ENCODE results near the gene PAX5. TPM values are rescaled to one million over a fixed set of nuclear protein-coding genes. Genes with fewer than 3 reads are reported as not detected.
A peak's percentile ranks its signal among the peaks of the same experiment; 100 is the strongest.

PAX5 gene
- total RNA-seq, 3 donors from 2014 or later: 1.2 to 8.6 (median 1.7) TPM

DNA sequence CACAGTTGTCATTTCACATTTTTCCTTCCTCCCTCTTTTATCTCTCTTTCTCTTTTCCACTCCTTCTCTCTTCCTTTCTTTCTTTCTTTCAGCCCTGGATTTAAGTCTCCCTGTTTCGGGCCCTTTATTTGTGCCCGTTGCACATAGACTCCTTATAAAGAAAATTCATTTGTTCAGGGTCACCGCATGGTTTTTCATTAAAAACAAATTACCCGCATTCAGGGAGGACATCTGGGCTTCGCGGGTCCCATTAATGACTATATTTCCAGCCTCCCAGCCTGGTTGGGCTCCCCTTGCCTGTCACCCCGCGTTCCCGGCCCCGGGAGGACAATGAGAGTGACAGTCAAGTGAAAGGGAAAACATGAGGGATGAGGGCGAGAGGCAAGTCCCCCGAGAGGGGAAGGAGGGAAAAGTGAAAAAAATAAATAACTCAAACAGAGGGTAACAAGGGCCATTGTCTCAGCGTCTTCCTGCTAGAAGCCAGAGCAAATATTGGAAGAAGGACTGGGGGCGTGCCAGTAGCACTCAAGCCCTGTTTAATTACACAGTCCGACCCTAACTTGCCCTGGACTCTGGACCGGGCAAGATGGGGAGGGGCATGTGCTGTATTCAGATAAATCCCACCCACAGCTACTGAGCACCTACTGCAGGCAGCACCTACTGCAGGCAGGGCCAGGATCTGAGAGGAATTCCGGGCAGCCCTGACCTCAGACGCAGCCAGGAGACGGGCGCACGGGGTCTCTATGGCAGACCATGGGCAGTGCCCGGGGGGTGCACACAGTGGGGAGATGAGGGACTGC is 166.2 kb downstream of the PAX5 start:
- H3K4me1 Mint-ChIP-seq (ENCODE audit: low read depth): no peaks in the 10 kb centered on the region
- DNase-seq (no peak), ATAC-seq (no peak)
- no peaks in the 10 kb centered on the region for H3K9me3 Mint-ChIP-seq
- H3K4me3 Mint-ChIP-seq: no peak overlapping the region
- H3K27me3 Mint-ChIP-seq (ENCODE audit: low read depth): peaks cover 10% of the 10 kb centered on the region
- no peaks in the 10 kb centered on the region for H3K36me3 Mint-ChIP-seq (ENCODE audit: insufficient read depth)

DNA sequence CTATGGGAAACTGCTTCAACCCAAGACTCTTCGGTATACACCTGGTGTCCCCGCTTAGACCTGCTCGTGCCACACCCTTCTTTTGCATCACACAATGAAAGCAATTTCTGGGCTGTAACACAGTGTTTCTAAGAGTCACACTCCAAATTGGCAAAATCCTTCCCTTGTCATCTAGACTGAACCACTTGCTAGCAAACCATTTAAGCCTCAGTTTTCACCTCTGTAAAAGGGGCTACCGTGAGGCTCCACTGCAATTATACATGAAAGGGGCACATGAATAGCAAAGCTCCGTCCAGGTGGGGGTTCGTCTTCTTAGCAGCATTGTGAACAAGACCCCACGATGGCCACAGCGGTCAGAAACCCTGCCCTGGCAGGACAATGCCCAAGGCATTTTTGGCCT is 166.8 kb downstream of the PAX5 start:
- DNase-seq: no peak
- H3K9me3 Mint-ChIP-seq: no peaks in the 10 kb centered on the region
- no peaks in the 10 kb centered on the region for H3K4me1 Mint-ChIP-seq (ENCODE audit: low read depth)
- peaks cover 11% of the 10 kb centered on the region for H3K27me3 Mint-ChIP-seq (ENCODE audit: low read depth)
- no peak for ATAC-seq
- H3K36me3 Mint-ChIP-seq (ENCODE audit: insufficient read depth): no peaks in the 10 kb centered on the region
- no peak overlapping the region for H3K4me3 Mint-ChIP-seq

DNA sequence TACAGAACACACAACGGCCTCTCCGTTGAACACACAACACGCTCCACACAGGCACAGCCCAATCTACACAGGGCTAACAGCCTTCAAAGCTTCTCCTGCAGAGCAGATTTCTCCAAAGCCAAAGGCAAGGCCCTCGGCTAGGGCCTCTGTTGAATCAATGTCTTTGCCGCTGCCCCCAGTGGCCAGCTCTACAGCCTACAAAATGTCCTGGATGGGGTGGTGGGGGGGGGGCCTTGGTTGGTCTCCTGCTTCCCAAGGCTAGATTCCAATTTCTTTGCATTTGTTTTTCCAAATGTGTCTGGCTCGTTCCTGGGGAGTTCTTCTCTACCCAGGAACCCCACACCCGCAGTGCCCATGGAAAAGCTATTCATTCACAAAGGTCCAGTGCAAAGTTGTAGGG is 167.2 kb downstream of the PAX5 start:
- DNase-seq: no peak
- H3K27me3 Mint-ChIP-seq (ENCODE audit: low read depth): peaks cover 11% of the 10 kb centered on the region
- no peaks in the 10 kb centered on the region for H3K36me3 Mint-ChIP-seq (ENCODE audit: insufficient read depth)
- no peaks in the 10 kb centered on the region for H3K4me1 Mint-ChIP-seq (ENCODE audit: low read depth)
- ATAC-seq: no peak
- no peaks in the 10 kb centered on the region for H3K9me3 Mint-ChIP-seq
- H3K4me3 Mint-ChIP-seq: no peak overlapping the region

DNA sequence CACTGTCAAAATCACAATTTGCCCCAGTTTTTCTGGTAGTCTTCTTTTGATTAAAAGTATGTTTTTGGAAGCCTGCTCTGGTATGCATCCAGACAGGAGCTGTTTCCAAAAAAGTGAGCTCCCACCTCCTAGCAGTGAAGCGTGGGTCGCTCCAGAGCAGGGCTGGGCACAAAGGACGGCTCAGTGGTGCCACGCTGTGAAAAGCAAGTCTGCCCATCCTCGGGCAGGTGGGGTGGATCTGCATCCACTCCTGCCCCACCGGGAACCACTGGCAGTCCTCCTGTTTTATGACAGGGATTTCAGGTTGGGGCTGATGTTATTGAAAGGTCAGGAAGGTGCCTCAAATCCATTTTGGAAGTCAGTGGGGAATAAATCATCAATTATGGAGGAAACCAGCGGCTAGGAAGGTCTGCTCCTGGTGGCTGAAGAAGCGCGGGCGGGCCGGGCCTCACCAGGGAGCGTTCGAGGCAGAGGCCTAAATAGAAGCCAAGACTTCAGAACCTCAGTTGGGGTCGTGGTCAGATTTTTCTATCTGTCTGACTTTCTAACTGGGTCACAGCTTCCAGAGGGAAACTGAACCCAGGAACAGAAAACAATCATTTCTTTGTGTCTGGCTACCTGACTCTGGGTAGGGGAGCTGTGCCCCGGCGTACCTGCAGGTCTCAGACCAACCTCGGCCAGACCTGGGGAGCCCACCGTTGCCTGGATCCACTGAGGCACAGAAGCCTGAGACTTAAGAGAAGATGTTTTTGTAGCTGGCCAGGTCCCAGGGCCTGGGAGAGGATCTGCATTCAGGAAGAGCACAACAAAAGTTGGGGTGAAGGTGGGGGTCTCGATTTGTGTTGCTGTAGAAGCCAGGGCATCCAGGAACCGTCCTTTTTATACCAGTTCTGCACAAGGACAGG is 168.1 kb downstream of the PAX5 start:
- Mint-ChIP-seq H3K4me3 (no peak overlapping the region), H3K36me3 (ENCODE audit: insufficient read depth) (no peaks in the 10 kb centered on the region), H3K4me1 (ENCODE audit: low read depth) (no peaks in the 10 kb centered on the region), H3K9me3 (no peaks in the 10 kb centered on the region), H3K27me3 (ENCODE audit: low read depth) (peaks cover 15% of the 10 kb centered on the region)
- no peak for DNase-seq
- ATAC-seq: no peak

DNA sequence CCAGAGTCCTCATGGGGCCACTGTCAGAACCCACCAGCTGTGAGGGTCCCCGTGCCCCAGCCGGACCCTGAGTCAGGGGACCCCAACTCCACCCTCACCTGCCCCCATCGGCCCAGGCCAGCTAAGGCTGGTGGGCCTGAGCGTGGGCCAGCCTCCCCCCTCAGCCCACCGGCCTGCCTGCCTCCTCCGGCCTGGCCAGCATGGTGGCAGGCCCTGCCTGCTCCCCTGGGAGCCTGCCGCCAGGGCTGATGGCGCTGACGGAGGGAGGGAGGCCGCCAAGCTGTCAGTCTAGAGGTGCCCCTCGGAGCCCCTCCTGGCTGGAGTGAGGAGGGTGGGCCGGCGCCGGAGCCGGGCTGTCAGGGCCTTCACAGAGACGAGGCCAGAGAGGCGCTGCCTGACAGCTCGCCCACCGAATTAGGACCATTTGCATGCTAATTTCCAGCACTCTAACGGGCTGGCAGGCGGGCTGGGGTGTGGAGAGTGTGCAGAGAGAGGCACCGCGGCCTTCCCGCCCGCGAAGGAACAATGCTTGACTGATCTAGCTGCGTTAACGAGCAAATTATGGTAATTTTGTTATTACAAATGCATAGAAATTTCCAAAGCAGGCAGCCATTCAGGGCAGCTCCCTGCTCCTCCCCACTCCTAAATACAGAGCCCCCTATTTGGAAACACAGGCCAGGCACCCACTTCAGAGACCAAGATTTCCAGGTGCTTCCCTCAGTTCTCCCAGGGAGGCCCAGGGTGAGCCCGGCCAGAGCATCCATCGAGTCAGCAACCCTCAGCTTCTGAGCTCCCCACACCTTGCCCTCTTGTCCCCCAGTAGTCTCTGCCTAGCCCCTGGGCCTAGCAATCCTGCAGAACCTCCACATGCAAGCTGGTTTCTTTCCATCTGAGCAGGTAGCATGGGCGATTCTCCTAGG is 169.3 kb downstream of the PAX5 start:
- DNase-seq: no peak
- H3K9me3 Mint-ChIP-seq: no peaks in the 10 kb centered on the region
- ATAC-seq: no peak
- no peak overlapping the region for H3K4me3 Mint-ChIP-seq
- H3K36me3 Mint-ChIP-seq (ENCODE audit: insufficient read depth): no peaks in the 10 kb centered on the region
- H3K27me3 Mint-ChIP-seq (ENCODE audit: low read depth): peaks cover 15% of the 10 kb centered on the region
- no peaks in the 10 kb centered on the region for H3K4me1 Mint-ChIP-seq (ENCODE audit: low read depth)

DNA sequence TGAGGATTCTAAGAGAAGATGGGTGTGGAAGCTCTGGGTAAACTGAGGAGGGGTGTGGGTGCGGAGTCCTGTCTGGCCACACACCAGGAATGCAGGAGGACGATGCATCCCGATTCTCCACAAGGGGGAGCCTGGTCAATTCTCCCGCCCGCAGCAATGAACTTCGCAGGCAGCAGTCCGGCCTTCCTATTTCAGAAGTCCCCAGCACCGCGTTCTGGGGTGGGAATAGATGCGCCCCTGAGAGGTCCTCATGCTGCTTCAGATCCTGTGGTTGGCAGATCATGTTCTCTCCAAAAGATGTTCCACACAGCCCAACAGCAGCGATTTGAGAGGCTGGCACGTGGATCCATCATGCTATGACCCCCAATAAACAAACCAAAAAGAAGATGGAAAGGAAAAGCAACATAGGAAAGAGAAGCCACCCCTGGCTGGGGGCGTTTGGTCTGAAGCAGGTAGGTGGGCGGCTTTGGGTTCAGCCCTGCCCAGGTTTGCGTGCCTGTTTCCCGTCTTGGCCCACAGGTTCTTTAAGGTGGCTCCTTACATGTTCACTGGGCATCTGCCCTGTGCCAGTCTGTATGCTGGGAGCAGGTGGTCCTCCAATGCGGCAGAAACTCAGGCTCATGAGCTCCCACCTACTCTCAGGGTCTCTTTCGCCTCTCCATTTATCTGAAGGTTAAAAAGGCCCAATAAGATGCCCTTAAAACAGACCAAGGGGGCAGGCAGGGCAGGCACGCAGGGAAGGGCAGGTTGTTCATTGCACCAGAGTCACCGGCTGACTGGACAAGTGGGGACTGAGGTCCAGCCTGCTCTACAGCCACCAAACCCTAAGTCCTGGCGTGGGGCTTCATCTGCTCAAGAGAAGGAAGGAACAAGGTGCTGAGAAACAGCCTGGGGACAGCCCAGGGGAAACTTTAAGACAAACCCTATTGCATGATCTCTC is 171.6 kb downstream of the PAX5 start:
- Mint-ChIP-seq H3K4me3 (no peak overlapping the region), H3K27me3 (ENCODE audit: low read depth) (peaks cover 8% of the 10 kb centered on the region), H3K4me1 (ENCODE audit: low read depth) (no peaks in the 10 kb centered on the region), H3K36me3 (ENCODE audit: insufficient read depth) (no peaks in the 10 kb centered on the region), H3K9me3 (no peaks in the 10 kb centered on the region)
- ATAC-seq: no peak
- DNase-seq: no peak

DNA sequence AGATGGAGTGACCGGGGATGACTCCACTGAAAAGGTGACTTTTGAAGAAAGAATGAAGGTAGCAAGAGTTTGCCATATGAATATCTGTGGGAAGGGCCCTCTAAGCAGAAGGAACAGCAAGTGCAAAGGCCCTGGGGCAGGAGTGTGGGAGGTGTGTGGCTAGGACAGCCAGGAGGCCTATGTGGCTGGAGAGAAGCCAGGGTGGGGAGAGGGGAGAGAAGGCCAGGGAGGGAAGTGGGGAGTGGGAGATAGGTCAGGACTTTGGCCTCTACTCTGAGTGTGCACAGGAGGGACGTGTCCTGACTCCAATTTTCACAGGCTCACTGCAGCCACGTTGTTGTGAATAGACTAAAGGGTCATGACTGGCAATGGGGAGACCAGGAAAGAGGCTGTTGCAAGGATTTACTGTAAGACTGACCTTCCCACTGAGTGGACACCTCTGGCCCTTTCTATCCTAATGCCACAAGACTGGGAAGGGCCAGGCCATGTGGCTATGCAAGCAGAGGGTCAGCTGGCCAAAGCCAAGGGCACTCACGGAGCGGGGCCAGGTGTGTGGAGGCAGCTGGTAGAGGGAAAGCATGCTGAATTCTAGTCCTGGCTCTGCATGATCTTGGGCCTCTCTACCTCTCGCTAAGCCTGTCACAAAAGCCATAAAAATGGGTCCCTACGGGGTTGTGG is 172.4 kb downstream of the PAX5 start:
- H3K27me3 Mint-ChIP-seq (ENCODE audit: low read depth): peaks cover 8% of the 10 kb centered on the region
- H3K36me3 Mint-ChIP-seq (ENCODE audit: insufficient read depth): no peaks in the 10 kb centered on the region
- ATAC-seq: no peak
- no peaks in the 10 kb centered on the region for H3K9me3 Mint-ChIP-seq
- no peaks in the 10 kb centered on the region for H3K4me1 Mint-ChIP-seq (ENCODE audit: low read depth)
- no peak for DNase-seq
- no peak overlapping the region for H3K4me3 Mint-ChIP-seq

DNA sequence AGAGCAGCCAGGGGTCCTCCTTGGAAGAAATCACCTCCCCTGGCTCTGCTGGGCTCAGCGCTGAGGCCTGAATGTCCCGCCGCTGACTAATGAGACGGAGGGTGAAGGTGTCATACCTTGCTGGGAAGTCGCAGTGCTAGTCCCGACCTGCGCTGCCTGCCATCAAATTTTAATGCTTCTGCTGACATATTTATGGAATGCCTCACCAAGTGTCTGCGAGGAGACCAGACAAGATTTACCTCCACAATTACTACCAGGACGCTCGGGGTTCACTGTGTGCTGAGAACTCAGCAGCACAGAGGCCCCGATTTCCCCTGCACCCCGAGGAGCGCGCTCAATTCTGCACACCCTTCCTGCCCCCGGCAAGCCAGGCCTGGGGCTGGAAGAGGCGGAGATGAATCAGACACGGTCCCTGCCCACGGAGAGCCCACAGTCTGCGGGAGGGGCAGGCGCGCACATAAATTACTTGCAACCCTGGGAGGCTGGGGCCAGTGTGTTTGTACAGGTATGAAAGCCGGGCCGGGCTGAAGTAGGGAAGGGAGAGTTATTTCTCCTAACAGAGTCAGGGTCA is 175.2 kb downstream of the PAX5 start:
- no peak overlapping the region for H3K4me3 Mint-ChIP-seq
- ATAC-seq (no peak), DNase-seq (no peak)
- peaks cover 8% of the 10 kb centered on the region for H3K27me3 Mint-ChIP-seq (ENCODE audit: low read depth)
- no peaks in the 10 kb centered on the region for H3K9me3 Mint-ChIP-seq
- no peaks in the 10 kb centered on the region for H3K36me3 Mint-ChIP-seq (ENCODE audit: insufficient read depth)
- H3K4me1 Mint-ChIP-seq (ENCODE audit: low read depth): peaks cover 5% of the 10 kb centered on the region

DNA sequence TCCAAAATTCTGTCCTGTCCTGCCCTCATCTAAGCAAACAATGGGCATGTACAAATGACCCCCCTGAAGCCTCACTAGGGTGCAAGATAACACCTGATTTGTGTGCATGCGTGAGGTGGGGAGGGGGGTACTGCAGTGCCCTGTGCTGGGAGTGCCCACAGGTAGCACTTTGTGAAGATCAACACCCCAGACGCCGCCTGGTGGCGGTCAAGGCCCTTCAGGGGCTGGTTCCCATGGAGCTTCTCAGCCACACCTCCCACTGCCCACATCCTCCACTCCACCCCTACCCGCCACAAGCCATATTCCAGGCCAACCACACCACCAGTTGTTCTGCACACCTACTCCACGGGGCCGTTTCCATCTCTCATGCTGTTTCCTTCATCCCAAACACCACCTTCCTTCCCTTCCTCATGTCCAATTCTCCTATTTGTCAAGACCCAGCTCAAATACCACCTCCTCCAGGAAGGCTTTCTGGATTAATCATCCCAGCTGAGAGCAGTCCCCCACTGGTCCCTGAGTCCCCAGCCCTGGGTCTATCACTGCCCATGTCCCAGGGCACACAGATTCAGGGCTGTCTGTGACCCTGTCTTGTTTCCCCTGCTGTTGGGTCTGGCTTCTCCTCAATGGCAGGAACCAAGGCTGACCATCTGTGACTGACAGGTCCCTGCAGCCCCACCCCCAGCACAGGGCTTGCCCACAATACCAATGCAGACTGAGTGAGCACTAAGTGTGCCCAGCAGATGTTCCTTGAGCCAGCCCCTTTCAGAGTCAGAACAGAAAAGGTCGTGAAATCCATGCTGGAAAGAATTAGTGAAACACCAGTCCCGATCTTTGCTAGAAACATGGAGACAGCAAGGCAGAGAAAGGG is 178.4 kb downstream of the PAX5 start:
- peak in 1 of 2 donors; percentile 52 for ATAC-seq
- Mint-ChIP-seq H3K9me3 (no peaks in the 10 kb centered on the region), H3K36me3 (ENCODE audit: insufficient read depth) (no peaks in the 10 kb centered on the region), H3K4me1 (ENCODE audit: low read depth) (peaks cover 5% of the 10 kb centered on the region), H3K27me3 (ENCODE audit: low read depth) (peaks cover 2% of the 10 kb centered on the region), H3K4me3 (no peak overlapping the region)
- DNase-seq: no peak

DNA sequence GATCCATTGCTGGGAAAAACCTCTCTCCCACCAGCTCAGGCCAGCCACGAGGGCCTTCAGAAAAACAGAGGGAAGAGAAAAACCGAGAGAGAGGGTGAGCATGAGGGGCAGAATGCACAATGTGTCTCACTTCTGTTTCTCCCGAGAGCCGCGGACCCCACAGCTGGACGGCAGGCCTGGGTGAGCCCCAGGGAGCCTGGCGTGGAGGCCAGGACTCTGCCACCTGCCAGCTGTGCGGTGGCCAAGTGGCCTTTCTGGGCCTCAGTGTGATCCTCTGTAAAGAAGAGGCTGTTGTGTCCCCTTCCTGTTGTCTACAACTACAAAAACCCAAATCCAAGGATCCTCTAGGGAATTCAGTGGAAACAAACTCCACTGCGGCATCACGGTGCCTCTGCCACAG is 179.3 kb downstream of the PAX5 start:
- no peaks in the 10 kb centered on the region for H3K36me3 Mint-ChIP-seq (ENCODE audit: insufficient read depth)
- ATAC-seq: no peak
- peaks cover 5% of the 10 kb centered on the region for H3K4me1 Mint-ChIP-seq (ENCODE audit: low read depth)
- peaks cover 2% of the 10 kb centered on the region for H3K27me3 Mint-ChIP-seq (ENCODE audit: low read depth)
- H3K4me3 Mint-ChIP-seq: no peak overlapping the region
- H3K9me3 Mint-ChIP-seq: no peaks in the 10 kb centered on the region
- DNase-seq: no peak

DNA sequence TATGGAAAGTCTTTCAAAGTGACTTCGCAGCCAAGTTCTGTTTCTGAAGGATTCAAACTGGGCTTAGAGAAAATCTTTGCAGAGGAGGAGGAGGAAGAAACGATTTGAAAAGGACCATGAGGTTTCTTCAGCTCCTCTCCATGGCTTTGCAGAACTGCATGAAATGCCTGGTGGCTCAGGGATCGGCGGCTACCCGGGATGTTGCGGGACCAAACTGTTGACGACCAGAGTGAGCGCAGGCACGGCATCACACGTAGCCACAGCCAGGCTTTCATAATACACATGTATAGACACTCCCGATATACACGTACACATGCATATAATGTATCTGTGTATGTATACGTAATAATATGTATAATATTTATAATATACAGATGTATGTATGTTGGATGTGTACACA is 180.0 kb downstream of the PAX5 start:
- Mint-ChIP-seq H3K36me3 (ENCODE audit: insufficient read depth) (no peaks in the 10 kb centered on the region), H3K4me1 (ENCODE audit: low read depth) (peaks cover 5% of the 10 kb centered on the region), H3K9me3 (no peaks in the 10 kb centered on the region), H3K4me3 (no peak overlapping the region), H3K27me3 (ENCODE audit: low read depth) (peaks cover 2% of the 10 kb centered on the region)
- ATAC-seq: no peak
- DNase-seq: no peak

DNA sequence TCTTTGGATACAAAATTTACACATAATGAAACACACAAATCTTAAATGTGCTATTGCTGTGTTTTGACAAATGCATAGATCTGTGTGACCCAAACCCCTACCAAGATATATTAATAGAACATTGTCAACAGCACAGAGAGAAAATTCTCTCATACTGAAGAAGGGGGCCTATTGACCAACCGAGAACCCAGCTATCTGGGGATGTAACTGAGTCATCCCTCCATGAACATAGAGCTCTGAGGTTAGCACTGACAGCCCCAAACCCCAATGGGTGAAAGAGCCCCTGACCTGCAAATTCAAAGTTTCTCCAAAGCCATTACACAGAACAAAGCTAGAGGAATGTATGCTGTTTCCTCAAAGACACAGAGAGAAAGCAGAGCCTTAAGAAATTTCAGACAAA is 180.8 kb downstream of the PAX5 start:
- Mint-ChIP-seq H3K4me1 (ENCODE audit: low read depth) (peaks cover 5% of the 10 kb centered on the region), H3K9me3 (no peaks in the 10 kb centered on the region), H3K27me3 (ENCODE audit: low read depth) (peaks cover under 1% of the 10 kb centered on the region), H3K36me3 (ENCODE audit: insufficient read depth) (no peaks in the 10 kb centered on the region), H3K4me3 (no peak overlapping the region)
- ATAC-seq (no peak), DNase-seq (no peak)

All from activated T-cell treated with anti-CD3 and anti-CD28 coated beads, Interleukin-2, amount 50 U/mL, for 4 hours (primary cell).